ENCODE data around the gene RBBP8.

GRCh38 chr18:22974707-22975106 is 41.6 kb downstream of the RBBP8 start:
- TF ChIP-seq REST (IDR thresholded peaks at IDR 0.05; ENCODE audit: low read depth), result no peak
- TF ChIP-seq EP300 (IDR thresholded peaks at IDR 0.05; ENCODE audit: borderline replicate concordance), result no peak
- no peak for TF ChIP-seq YY1 (IDR thresholded peaks at IDR 0.05; ENCODE audit: low read depth)
- TF ChIP-seq MAX (IDR thresholded peaks at IDR 0.05), result no peak
- TF ChIP-seq USF1 (IDR thresholded peaks at IDR 0.05), result no peak
- no peak for TF ChIP-seq RAD21 (IDR thresholded peaks at IDR 0.05; ENCODE audit: low read depth)
- TF ChIP-seq EGR1 (IDR thresholded peaks at IDR 0.05), result no peak
